Measurements from ENCODE around the gene ARPC5.

The ARPC5 gene

DNA sequence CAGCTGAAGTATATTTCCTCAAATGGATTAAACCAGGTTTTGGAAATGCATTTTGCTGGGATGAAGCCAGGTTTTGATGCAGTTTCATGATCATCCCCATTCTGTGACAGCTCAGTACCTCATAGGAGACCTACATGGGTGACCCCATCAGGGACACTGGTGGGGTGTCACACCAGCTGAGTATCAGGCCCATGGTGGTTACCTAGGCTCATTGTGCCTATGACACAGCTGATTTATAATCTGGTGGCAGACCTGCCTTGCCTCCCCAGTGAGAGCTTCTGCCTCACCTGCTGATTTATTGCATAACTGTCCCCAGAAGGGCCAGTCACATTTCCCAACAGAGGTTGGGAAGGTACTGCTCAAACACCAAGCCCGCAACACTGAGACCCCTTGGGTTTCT is 49.1 kb downstream of the ARPC5 start:
- in situ Hi-C loops (cut with MboI; ENCODE audit: low sequenced_read_pairs, unreplicated experiment) = no loop called here
- no peak for DNase-seq (ENCODE audit: low spot score)
- TF ChIP-seq, protein P1, sequence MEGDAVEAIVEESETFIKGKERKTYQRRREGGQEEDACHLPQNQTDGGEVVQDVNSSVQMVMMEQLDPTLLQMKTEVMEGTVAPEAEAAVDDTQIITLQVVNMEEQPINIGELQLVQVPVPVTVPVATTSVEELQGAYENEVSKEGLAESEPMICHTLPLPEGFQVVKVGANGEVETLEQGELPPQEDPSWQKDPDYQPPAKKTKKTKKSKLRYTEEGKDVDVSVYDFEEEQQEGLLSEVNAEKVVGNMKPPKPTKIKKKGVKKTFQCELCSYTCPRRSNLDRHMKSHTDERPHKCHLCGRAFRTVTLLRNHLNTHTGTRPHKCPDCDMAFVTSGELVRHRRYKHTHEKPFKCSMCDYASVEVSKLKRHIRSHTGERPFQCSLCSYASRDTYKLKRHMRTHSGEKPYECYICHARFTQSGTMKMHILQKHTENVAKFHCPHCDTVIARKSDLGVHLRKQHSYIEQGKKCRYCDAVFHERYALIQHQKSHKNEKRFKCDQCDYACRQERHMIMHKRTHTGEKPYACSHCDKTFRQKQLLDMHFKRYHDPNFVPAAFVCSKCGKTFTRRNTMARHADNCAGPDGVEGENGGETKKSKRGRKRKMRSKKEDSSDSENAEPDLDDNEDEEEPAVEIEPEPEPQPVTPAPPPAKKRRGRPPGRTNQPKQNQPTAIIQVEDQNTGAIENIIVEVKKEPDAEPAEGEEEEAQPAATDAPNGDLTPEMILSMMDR (IDR thresholded peaks at IDR 0.05; ENCODE audit: borderline replicate concordance, control extremely low read depth, extremely low read depth, insufficient read depth, missing control alignments) = no peak

DNA sequence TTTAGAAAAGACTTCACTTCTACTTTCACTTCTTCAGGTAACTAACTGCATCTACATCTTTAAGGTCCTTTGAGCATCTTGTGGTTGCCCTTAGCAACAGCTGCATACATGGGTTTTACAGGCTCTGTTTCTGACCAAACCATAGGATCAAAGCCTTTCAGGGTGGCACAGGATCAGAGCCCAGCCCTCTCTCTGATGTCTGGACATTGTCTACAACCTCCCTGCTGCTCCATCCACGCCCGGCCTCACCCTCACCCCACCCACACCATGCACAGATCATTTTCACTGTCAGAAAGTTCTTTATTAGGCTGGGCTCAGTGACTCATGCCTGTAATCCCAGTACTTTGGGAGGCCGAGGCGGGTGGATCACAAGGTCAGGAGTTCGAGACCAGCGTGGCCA is 50.5 kb downstream of the ARPC5 start:
- no peak for DNase-seq (ENCODE audit: low spot score)
- in situ Hi-C loops (cut with MboI; ENCODE audit: low sequenced_read_pairs, unreplicated experiment) = no loop called here

DNA sequence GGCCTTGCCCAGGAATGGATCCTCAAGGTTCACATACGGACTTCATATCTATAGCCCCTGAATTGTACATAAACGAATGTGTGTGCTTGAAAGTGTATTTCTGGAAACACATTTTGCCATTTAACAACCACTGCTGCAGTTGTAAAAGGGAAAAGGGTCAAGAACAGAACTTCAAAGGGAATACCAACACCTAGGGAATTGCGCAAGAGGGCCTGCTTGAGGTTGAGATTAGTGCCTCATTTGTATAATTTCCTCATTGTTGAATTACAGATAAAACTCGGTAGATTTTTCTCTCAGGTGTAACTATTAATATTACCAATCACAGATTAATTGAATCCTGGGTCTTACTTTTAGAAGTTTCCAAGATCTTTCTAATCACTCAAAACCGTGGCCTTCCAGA is 51.4 kb downstream of the ARPC5 start:
- TF ChIP-seq, protein P1 (IDR thresholded peaks at IDR 0.05; ENCODE audit: borderline replicate concordance, control extremely low read depth, extremely low read depth, insufficient read depth, missing control alignments) = no peak
- no peak for DNase-seq (ENCODE audit: low spot score)
- in situ Hi-C loops (cut with MboI; ENCODE audit: low sequenced_read_pairs, unreplicated experiment) = no loop called here

More for the DNA sequence above, 50.5 kb downstream of the ARPC5 start:
- TF ChIP-seq, protein P1 (IDR thresholded peaks at IDR 0.05; ENCODE audit: borderline replicate concordance, control extremely low read depth, extremely low read depth, insufficient read depth, missing control alignments) = no peak

DNA sequence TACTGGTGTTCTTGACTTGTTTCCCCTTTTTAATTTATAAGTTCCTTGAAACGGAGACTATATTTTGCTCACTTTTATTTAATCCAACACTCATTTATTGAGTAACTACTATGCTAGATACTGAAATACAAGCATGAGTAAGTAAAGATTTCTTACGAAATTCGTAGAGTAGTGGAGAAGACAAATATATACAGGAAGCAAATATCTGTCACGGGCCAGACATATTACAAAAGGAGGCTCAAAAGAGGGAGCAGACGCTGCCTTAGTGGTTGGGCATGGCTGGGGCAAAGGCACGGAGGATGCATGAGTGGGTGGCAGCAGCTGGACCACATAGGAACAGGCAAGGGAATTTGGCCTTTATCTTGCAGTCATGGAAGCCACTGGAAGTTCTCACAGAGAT is 52.1 kb downstream of the ARPC5 start:
- no peak for DNase-seq (ENCODE audit: low spot score)
- TF ChIP-seq, protein P1 (IDR thresholded peaks at IDR 0.05; ENCODE audit: borderline replicate concordance, control extremely low read depth, extremely low read depth, insufficient read depth, missing control alignments) = no peak
- in situ Hi-C loops (cut with MboI; ENCODE audit: low sequenced_read_pairs, unreplicated experiment) = no loop called here

DNA sequence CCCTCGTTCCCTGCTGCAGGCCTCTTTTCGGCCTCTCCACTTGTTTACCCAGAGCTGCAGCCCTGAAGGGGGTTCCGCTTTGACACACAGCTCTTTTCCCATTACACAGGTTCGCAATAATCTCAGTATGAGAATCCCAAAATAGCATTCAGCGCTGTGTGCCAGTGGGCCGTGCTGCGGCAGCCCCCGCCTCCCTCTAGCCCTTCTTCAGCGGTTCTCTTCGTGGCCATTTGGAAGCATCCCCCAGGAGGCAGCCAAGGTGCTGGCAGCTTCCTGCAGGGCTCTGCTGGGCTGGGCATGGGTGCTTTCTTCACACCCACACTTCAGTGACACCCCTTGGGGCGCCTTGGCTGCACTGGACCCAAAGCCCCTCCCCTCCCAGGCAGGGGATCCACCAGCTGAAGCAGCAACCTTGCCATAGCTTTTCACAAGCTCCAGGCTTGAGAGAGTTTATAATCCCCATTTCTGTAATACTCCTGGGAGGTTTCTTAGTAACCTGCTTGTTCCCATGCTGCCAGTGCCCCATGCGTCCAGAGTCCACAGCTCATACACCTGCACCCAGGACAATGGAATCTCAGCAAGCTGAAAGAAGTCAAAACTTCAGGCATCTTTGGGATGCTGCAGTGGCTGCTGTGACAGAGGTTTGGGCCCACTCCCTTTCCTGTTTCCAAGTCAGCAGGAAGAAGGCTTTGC is 53.4 kb downstream of the ARPC5 start:
- TF ChIP-seq, protein P1 (IDR thresholded peaks at IDR 0.05; ENCODE audit: borderline replicate concordance, control extremely low read depth, extremely low read depth, insufficient read depth, missing control alignments) = no peak
- in situ Hi-C loops (cut with MboI; ENCODE audit: low sequenced_read_pairs, unreplicated experiment) = no loop called here
- DNase-seq (ENCODE audit: low spot score) = no peak

DNA sequence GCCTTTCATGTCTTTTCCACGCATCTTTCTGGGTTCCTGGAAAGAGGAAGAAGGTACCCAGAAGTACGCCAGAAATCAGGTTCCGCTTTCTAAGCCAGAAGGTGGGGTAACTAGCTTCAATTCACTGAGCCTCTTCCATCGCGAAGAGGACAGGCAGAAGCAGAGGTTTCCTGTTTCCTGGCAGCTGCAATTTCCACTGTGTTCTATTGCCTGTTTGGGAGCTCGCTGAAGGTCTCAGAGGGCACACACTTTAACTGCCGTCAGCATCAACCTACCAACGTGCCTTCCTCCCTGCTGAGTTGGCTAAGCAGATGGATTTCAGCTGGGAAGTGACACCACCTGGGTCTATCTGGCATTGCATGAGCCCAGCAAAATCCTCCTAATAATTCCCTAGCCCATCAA is 55.3 kb downstream of the ARPC5 start:
- in situ Hi-C loops (cut with MboI; ENCODE audit: low sequenced_read_pairs, unreplicated experiment) = no loop called here
- peak; percentile 47 for DNase-seq (ENCODE audit: low spot score)
- TF ChIP-seq, protein P1 (IDR thresholded peaks at IDR 0.05; ENCODE audit: borderline replicate concordance, control extremely low read depth, extremely low read depth, insufficient read depth, missing control alignments) = peak; percentile 15
